ENCODE measurements around the gene MACROD1.

Gene MACROD1, protein sequence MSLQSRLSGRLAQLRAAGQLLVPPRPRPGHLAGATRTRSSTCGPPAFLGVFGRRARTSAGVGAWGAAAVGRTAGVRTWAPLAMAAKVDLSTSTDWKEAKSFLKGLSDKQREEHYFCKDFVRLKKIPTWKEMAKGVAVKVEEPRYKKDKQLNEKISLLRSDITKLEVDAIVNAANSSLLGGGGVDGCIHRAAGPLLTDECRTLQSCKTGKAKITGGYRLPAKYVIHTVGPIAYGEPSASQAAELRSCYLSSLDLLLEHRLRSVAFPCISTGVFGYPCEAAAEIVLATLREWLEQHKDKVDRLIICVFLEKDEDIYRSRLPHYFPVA

DNA sequence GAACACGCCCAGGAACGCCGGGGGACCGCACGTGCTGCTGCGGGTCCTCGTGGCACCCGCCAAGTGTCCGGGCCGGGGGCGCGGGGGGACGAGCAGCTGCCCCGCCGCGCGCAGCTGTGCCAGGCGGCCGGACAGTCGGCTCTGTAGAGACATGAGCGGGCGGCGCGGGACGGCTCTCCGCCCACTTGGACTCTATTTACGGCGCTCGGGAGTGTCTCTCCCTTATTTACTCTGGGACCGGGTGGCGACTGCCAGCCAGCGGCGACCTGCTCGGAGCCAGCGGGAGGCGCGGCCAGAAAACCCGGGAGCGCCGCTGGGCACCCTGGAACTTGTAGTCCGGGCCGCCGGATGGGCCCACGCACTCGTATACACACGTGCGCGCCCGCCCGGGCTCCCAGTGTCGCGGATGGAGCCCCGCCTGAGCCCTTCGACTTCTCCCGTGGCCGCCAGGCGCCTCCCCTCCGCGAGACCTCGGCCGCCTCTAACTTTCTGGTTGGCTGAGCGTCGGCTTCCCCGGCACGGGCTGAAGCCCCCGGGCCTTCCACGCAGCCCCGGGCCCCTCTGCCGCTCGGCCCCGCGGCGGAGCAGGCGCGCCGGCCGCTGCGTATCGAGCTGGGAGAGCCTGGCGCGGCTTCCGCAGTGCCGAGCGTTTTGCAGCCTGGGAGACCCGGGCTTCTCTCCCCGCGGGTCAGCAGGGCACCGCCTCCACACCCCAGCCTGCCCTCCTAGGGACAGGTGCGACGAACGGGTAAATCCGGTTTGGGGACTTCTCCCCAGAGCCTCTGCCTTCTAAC lies at the start of gene MACROD1:
Gene MACROD1, minus strand, starts transcription at position 272 of the 794 bp plus-strand sequence. Its CDS starts 119 bp downstream, at position 153.
- DNase-seq = peak; percentile 43

DNA sequence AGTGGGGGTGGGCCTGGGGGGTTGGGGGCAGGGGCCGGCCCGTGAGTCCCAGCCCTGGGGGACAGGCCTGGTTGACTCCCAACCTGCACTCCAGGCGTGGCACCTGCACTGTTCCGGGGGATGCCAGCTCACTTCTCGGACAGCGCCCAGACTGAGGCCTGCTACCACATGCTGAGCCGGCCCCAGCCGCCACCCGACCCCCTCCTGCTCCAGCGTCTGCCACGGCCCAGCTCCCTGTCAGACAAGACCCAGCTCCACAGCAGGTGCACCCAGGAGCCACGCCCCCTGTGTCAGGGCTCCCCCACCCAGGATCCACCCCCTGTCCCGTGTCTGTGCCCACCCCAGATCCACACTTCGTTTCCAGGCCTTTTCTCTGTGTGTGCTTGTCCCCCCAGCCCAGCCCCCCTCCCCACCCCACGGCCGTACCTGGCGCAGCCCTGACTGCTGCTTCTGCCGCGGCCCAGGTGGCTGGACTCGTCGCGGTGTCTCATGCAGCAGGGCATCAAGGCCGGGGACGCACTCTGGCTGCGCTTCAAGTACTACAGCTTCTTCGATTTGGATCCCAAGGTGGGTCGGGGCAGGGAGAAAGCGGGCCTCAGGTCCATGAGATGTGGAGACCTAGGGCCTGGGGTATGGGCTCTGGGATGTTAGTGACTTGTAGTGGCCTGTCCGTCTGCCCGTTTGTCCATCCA lies 45.4 kb upstream of the MACROD1 start:
- DNase-seq = no peak

DNA sequence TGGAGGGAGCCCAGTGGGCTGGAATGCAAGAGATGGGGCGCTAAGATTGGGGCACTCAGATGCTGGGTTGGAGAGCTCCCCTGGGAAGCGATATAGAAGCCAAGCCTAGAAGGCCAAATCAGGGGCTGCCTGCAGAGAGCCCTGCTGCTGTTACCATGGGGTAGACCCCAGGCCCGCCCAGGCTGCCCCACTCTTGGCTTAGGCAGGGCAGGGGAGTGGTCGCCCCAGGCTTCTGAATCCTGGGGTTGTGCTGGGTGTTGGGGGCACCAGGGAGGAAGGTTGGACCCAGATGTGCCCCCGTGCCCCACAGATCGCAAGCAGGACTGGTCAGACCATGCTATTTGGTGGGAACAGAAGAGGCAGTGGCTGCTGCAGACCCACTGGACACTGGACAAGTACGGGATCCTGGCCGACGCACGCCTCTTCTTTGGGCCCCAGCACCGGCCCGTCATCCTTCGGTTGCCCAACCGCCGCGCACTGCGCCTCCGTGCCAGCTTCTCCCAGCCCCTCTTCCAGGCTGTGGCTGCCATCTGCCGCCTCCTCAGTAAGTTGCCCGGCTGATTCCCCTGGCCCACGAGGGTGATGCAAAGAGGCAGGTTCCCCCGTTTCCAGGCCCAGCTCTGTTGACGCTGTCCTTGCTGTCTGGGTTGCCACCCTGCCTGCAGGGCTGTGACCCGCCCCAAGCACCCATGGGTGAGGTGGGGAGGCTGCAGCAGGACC lies 44.5 kb upstream of the MACROD1 start:
- DNase-seq = no peak

DNA sequence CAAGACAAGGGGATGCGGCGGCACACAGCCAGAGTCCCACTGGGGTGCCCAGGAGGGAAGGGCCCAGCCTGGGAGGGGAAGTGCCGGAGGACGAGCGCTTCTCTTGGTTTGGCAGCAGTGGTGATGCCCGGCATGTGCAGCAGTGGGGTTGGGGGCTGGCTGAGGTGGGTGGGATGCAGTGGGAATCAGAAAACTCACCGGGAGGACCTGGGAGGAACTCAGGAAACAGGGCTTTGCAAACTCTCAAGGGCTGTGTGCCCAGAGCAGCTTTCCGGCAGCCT lies 43.6 kb upstream of the MACROD1 start:
- DNase-seq = no peak

DNA sequence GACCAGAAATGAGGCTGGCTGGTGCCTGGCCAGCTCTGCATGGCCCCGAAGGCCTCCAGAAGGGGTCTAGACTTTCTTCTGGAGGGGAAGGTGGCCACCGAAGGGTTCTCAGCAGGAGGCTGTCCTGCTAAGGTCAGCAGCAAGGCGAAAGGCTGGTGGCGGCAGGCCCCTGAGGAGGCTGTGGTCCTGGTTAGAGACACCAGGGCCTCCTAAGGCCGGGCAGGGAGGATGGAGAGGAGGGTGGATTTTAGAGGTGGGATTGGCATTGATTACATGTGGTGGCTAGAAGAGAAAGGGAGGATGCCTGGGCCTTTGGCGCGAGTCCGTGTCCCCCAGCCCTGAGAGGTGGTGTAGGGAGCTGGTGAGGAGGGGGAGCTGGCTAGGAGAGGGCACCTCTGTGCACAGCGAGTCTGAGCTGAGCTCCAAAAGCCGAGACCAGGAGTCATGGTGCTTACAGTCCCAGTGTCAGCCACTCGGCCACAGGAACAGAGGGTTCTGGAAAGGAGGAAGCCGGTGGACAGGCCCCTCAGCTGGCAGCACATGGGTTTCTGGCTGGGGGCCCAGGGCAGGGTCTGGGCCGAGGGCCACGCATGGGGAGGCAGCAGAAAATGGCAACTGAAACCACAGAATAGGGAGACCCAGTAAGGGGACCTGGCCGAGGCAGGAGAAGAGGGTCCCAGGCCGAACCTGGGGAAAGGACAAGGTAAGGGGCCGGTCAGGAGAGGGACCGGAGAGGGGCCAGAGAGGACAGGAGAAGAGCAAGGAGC lies 43.1 kb upstream of the MACROD1 start:
- DNase-seq = no peak

DNA sequence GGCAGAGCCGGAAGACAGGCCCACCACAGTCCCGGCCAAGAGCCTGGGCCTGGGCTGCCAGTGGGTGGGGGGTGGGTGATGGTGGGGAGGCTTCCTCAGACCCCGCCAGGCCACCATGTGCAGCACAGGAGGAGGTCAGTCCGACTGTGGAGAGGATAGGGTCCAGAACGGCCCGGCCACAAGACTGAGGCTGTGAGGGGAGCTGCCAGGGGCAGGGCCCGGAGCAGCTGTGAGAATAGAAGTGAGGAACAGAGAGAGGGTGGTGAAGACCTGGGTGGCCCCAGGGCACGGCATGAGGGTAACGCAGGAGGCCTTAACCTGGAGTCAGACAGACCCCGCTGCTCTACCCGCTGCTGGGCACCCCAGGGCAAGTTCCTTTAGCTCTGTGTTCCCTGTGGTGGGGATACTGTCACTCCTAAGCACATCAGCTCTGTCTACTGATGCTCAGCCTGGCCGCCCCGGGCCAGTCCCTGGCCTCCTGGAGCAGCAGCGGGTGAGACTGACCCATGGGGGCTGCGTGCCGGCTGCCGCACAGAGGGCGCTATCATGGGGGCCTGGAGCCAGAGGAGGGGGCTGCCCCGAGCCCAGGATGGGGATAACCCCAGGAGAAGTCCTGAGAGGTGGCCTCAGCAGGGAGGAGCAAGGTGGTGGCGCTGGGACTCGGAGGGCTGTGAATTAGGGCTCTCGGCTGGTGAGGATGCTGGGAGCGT lies 42.3 kb upstream of the MACROD1 start:
- DNase-seq = no peak

DNA sequence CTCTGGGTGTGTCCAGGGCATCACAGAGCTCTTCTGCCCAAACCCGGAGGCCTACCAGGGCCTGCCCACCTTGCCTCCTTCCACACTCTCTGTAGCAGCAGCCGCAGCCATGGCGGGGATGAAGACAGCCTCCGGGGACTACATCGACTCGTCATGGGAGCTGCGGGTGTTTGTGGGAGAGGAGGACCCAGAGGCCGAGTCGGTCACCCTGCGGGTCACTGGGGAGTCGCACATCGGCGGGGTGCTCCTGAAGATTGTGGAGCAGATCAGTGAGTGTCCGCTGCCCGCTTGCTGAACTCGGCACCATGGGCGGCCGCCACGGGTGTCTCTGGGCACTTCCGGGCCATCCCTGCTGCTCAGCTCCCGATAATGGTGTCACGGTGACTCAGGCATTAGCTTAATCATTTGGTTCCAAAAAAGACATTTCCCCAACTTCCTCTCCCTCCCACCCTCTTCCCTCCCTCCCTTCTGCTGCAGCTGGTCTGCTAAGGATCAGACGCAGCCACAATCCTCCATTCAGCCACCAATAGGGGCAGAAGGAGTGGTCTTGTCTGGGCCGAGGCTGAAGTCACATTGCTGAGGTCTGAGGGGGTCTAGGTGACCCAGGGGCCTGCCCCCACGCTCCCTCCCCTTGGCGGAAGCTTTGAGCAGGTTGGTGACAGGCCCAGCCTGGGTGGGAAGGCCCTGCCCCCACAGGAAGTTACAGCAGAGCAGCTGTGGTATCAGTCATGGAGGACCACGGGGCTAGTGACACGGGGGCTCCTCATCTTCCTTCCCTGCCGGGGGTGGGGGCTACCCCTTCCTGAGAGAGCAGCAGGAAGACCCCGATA lies 41.6 kb upstream of the MACROD1 start:
- DNase-seq = no peak

DNA sequence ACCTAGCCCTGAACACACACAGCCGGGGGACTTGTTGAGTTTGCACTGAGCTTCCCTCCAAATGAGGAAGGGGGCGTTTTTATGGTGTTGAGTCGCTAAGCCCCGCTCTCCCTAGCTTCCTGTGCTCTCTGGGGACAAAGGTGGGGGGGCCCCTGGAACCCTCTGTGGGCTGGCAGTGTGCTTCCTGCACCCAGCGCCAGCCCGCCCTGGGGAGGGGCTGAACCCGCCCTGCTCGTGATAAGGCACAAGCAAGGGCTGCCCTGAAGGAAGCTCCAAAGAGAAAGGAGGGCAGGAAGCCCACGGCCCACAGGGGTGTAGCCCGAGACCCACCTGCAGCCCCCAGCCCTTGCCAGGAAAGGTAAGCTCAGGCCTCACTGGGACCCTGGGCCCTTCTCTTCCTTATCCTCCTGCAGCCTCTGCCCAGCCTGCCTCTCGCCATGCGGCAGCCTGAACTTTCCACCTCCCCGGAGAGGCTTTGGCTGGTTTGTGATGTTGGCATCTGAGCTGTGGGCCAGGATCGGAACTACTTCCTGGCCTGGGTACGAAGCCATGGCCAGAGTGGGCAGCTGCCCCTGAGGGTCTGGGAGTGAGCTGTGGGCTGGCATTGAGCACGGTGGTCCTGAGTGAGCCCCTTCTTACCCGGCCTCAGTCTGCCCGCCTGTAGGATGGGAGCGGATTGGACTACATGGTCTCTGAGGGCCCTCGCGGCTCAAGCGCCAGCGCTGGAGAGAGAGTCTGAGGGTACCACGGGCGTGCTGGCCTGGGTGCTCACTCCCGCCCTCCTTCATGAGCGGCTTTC lies 40.7 kb upstream of the MACROD1 start, which contains the start of gene FERMT3:
Gene FERMT3, plus strand, starts transcription at position 265 of the 799 bp plus-strand sequence. CDS start 644 bp downstream, outside the sequence.
- no peak for DNase-seq

DNA sequence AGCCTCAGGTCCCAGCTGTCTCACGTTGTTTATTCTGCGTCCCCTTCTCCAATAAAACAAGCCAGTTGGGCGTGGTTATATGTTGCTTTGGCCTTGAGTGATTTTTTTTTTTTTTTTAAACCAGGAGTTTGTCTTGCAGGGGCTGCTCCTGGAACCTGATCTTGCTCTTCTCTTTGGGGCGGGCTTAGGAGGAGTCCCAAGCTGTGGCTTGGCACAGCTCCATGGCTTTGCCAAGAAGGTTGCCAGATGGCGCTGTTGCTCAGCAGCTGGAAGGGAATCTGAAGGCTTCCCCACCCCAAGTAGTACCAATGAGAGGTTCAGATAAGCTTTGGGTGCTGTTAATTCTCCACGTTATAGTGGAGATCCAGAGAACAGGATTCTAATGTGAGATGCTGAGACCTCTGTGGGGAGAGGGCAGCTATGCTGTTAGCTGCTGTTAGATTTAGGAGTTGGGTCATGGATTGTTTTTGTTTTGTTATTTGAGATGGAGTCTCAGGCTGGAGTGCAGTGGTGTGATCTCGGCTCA lies 38.6 kb upstream of the MACROD1 start:
- DNase-seq = no peak

DNA sequence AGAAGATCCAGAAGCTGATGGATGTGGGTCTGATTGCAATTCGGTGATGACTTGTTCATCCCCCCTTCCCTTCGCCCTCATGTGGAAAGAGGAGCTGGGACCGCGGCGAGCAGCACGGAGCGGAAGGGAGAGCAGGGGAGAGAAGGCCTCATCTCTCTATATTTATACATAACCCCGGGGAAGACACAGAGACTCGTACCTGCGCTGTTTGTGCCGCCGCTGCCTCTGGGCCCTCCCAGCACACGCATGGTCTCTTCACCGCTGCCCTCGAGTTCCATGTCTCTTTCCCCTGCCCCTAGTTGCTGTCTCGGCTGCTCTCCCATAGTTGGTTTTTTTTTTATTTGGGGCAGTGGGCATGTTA lies 38.1 kb upstream of the MACROD1 start:
- DNase-seq = no peak

DNA sequence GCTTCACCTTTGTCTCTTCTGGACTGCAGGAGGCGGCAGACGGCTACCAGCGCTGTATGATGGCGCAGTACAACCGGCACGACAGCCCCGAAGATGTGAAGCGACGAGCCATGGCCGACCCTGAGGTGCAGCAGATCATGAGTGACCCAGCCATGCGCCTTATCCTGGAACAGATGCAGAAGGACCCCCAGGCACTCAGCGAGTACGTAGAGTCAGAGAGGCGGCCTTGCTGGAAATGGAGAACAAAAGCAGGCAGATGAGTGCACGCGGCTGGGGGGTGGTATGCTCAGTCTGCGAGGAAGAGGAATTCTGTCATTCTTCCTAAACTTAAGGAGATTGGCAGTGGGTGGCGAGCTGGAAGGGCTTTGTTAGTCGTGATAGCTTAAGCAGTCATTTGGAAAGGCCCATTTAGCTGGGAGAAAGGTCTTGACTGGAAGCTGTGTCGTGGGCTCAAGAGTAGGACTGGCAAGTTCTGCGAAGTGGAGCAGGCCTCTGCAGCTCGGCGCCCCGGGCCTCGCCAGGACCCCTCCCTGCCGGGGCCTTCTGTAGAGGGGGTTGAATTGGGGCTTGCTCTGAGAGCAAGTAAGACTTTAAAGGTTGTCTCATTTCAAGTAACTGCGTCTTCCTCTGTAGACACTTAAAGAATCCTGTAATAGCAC lies 37.6 kb upstream of the MACROD1 start:
- no peak for DNase-seq

DNA sequence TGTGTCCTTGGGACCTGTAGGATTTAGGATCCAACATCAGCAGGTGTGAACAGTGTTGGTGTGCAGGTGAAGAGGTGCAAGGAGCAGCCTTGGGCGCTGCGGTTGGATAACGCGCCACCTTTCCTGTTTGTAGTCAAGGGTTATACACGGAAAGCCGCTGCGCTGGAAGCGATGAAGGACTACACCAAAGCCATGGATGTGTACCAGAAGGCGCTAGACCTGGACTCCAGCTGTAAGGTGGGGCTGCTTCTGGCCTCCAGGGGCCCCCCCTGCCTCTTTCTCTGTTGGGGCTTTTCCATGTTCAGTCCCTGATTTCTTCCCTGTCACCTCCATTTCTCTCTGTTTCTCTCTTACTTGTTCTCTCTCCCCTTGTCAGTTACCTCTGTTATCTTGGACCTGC lies 37.1 kb upstream of the MACROD1 start:
- no peak for DNase-seq

DNA sequence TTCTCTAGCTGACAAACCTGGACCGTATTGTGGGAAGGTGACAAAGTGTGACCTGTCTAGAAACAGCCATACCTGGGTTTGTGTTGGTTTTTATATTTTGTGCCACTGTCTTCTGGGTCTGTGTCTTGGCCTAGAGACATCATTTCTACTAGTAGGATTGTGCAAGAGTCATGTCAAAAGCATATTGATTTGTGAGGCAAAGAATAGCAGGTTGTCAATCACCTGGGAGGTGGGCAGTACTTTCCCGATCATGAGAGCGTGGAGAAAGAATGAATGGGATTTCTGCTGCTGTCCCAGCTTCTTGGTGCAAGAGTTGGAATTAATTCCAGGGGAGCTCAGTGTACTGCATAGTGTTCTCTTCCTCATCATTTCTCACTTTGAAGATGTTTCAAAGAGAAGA lies 35.6 kb upstream of the MACROD1 start:
- DNase-seq = no peak

DNA sequence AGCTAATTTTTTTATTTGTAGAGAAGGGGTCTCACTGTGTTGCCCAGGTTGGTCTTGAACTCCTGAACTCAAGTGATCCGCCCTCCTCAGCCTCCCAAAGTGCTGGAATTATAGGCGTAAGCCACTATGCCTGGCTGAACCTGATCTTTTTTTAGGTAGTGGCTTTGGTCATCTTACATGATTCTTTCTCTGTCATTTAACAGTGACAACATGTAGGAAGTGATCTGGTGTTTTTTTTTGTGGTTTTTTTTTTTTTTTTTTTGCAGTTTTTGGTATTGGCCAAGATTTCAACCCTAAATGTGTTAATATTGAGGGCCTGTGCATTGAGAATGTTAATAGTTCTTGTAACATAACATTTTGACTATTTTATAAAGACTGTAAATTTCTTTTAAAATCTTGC lies 32.6 kb upstream of the MACROD1 start:
- no peak for DNase-seq

DNA sequence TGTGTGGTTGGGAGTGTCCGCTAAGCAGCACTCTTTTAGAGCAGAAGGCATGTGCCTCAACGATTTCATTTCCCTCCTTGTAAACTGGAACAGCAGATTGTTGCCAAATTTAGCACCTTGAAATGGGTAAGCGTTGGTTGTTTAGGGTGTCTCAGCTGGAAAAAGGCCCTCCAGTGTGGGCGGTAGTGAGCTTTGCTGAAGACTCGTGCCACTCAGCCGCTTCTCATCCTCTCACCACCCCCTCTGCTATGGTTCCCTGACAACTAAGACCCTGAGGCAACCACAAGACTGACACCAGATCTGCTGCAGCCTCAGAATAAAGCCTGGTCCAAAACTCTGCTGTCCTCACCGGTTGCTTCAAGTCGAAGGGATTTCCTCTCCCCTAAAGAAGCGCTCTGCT lies 30.7 kb upstream of the MACROD1 start:
- no peak for DNase-seq

DNA sequence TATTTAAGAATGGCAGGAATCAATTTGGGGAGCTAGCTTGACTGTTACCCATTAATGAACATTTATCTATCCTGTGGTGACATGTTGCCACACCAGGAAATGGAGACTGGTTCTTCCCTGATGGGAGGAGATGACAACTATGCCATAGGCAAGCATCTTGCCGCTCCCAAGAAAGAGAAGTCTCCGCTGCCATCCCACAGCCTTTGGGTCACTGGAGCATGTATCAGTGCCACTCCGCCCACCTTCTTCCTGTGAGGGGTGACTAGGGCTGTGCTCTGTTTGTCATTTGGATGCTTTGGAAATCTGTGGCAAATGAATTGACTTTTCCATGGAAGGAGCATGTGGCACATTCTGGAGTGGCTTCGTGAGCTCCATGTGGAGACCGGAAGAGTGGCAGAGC lies 26.5 kb upstream of the MACROD1 start:
- DNase-seq = no peak

DNA sequence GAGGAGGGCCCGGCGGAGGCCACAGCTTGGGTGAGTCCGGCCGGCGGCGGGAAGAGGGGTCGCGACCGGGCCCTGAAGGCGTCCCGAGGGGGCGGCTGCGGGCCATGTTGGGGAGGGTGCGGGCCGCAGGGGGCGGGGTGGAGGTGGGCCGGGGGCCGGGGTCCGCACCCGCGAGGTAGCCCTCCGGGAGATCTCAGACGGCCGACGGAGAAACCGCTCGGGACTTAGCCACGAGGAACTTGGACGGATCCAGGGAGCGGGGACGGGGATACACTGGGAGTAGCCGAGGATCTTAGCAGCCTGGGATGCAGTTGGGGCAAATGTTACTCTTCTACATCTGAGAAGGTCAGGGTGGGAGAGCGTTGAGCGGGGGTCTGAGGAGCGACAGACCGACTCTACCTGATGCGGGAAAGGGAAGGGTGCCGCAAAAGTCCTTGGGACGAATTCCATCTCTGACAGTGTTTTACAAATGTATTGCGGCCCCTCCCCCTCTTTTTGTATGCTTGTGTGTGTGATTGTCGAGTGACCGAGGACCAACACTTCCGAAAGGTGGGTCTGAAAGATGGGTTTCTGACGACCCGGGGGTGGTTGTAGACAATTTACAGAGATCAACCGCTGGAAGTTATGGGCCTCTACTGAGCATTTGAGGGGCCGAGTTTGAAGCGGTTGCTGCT lies 20.7 kb upstream of the MACROD1 start:
- no peak for DNase-seq

DNA sequence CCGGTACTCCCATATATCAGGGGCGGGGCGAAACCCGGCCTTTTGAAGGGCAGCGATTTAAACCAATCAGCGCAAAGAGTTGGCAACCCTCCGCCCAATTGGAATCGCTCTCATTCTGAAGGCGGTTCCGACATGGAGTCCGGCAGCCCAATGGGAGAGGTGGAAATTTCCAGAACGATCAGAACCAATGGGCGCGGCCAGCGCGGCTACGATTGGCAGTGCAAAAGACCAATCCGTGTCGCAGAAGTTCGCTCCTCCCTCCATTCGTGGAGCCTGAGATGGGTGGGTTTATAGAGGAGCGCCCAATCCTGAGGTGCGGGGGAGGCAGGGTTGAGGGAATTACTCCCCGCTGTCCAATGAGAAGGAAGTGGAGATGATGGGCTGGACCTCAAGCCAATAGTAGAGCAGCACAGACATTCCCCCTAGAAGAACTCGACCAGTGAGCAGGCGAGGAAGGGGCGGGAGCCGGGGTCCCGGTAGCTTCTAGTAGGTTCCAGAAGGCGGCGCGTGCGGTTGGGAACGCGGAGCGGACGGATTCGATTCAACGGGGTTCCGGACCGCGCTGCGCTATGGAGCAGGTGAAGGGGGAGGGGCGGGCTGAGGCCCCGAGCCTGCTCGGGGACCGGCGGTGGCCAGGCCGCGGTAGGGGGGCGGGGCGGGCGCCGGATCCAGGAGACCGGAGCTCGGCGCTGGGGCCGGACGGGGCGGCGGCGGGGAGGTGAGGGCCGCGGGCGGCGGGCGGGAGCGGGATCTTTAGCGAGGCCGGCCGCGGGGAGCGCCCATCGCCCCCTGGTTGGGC lies 20.0 kb upstream of the MACROD1 start, which contains the start of gene STIP1:
Gene STIP1, plus strand, starts transcription at position 479 of the 799 bp plus-strand sequence. Its CDS starts 91 bp downstream, at position 570.
- DNase-seq = peak; percentile 100

Data from GOT3 (cell line).